Endothelial cell of umbilical vein (primary cell): ENCODE results near the gene IQGAP1. TPM values are rescaled to one million over a fixed set of nuclear protein-coding genes. Genes with fewer than 3 reads are reported as not detected.

Source experiments
- BruUV-seq: library from RNA; stranded (reverse); fragments of 400-500 nt; replicated peaks from 2 replicates; lab custom pipeline; 2021; lab: Mats Ljungman, UMichigan
- CTCF ChIA-PET: fragments of 300-600, 350-600 bp; sonication (Branson Sonifier 250); formaldehyde crosslinking; loops from one replicate; lab custom pipeline; 2021; ENCODE audit warnings: antibody characterized with exemption, inconsistent platforms; lab: Charles Lee
- POLR2A ChIA-PET: fragments of 300-600, 350-600 bp; sonication (Branson Sonifier 250); formaldehyde crosslinking; loops from one replicate; lab custom pipeline; 2021; ENCODE audit warnings: antibody characterized with exemption, inconsistent platforms; lab: Charles Lee
- DNase-seq: peaks from one replicate; pipeline ENCODE4 v3.0.0-alpha.2; 2011; ENCODE audit warnings: low read depth, low spot score
- FAIRE-seq: peaks from 2 replicates; lab custom pipeline; 2011; peaks lifted over from hg19 to GRCh38; lab: Jason Lieb, UNC
- H2AFZ ChIP-seq: 2 replicates; pipeline ENCODE4 v1.6.0; 2012; ENCODE audit warnings: low read depth, low read length, control low read depth, inconsistent platforms
- H3K27ac ChIP-seq: 2 replicates; pipeline ENCODE4 v1.5.1; 2011; ENCODE audit warnings: low read depth, mild to moderate bottlenecking, control low read depth, low read length, moderate library complexity; ENCODE audit not compliant: insufficient read depth
- H3K27me3 ChIP-seq, 2 experiments: 2 replicates each; pipeline versions ENCODE4 v1.6.0 to v1.6.1; 2011; ENCODE audit warnings: low read length in 2 of 2, mixed read lengths in 1 of 2; ENCODE audit not compliant: control insufficient read depth in 2 of 2, insufficient read depth in 2 of 2
- H3K36me3 ChIP-seq, 2 experiments: 2 replicates in 1 of 2; 3 replicates in 1 of 2; pipeline ENCODE4 v1.5.1; 2011; ENCODE audit warnings: low read length in 2 of 2, mild to moderate bottlenecking in 1 of 2, moderate library complexity in 1 of 2; ENCODE audit not compliant: control insufficient read depth in 2 of 2, insufficient read depth in 2 of 2; ENCODE audit errors: extremely low read depth in 1 of 2
- H3K4me1 ChIP-seq: 3 replicates; pipeline ENCODE4 v1.5.1; 2011; ENCODE audit warnings: mild to moderate bottlenecking, low read length; ENCODE audit not compliant: control insufficient read depth, insufficient read depth; ENCODE audit errors: extremely low read depth
- H3K4me2 ChIP-seq: 2 replicates; pipeline ENCODE4 v1.6.1; 2011; ENCODE audit warnings: low read length, control low read depth, mixed read lengths; ENCODE audit not compliant: insufficient read depth
- H3K4me3 ChIP-seq, 3 experiments: fragments of 200-600 bp in 1 of 3; sonication (generic), shearing (Covaris generic) in 1 of 3; replicated peaks in 1 of 3; 2 replicates each; pipeline ENCODE4 v1.5.1; 2011 to 2016; ENCODE audit warnings: control low read depth in 3 of 3, low read length in 3 of 3, mild to moderate bottlenecking in 2 of 3, inconsistent platforms in 1 of 3, low read depth in 1 of 3, moderate library complexity in 1 of 3; ENCODE audit not compliant: insufficient read depth in 1 of 3
- H3K79me2 ChIP-seq: 2 replicates; pipeline ENCODE4 v1.6.0; 2012; ENCODE audit warnings: low read length, inconsistent platforms; ENCODE audit not compliant: control insufficient read depth, insufficient read depth
- H3K9ac ChIP-seq: replicated peaks from 2 replicates; pipeline ENCODE3; 2011; ENCODE audit warnings: low read length, control low read depth; ENCODE audit not compliant: insufficient read depth; ENCODE audit errors: extremely low read depth
- H3K9me1 ChIP-seq: replicated peaks from 3 replicates; pipeline ENCODE4 v1.6.0; 2011; ENCODE audit warnings: mild to moderate bottlenecking, low read length; ENCODE audit not compliant: control insufficient read depth, insufficient read depth; ENCODE audit errors: extremely low read depth
- H3K9me3 ChIP-seq: replicated peaks from 2 replicates; pipeline ENCODE4 v1.5.1; 2012; ENCODE audit warnings: low read length, inconsistent platforms; ENCODE audit not compliant: control insufficient read depth, insufficient read depth
- H4K20me1 ChIP-seq: replicated peaks from 2 replicates; pipeline ENCODE3; 2011; ENCODE audit warnings: mild to moderate bottlenecking, low read length; ENCODE audit not compliant: control insufficient read depth, insufficient read depth; ENCODE audit errors: extremely low read depth
- EZH2 ChIP-seq: IDR thresholded peaks from 2 replicates; pipeline ENCODE4 v1.6.1; 2012; ENCODE audit warnings: borderline replicate concordance, low read depth, mild to moderate bottlenecking, moderate library complexity, low read length, inconsistent platforms; ENCODE audit not compliant: severe bottlenecking
- FOS ChIP-seq: IDR thresholded peaks from 2 replicates; pipeline ENCODE4 v1.6.1; 2011; ENCODE audit warnings: mild to moderate bottlenecking, low read length, moderate library complexity, borderline replicate concordance; ENCODE audit not compliant: insufficient read depth
- GATA2 ChIP-seq: IDR thresholded peaks from 2 replicates; pipeline ENCODE4 v1.7.0; 2011; ENCODE audit warnings: low read depth, mild to moderate bottlenecking, moderate library complexity, mixed read lengths, low read length; ENCODE audit not compliant: insufficient read length, insufficient read depth
- JUN ChIP-seq: IDR thresholded peaks from 2 replicates; pipeline ENCODE4 v1.6.1; 2011; ENCODE audit warnings: borderline replicate concordance, low read depth; ENCODE audit not compliant: insufficient read length, insufficient read depth
- MYC ChIP-seq: IDR thresholded peaks from one replicate; pipeline ENCODE4 v1.6.1; 2011; ENCODE audit warnings: mild to moderate bottlenecking, low read depth, low read length
- POLR2A ChIP-seq: IDR thresholded peaks from 2 replicates; pipeline ENCODE4 v1.6.1; 2012; ENCODE audit warnings: low read depth, mild to moderate bottlenecking, control low read depth, low read length
- POLR2AphosphoS5 ChIP-seq: IDR thresholded peaks from 2 replicates; pipeline ENCODE4 v1.6.1; 2012; ENCODE audit warnings: low read depth, mild to moderate bottlenecking, control low read depth, low read length, moderate library complexity; ENCODE audit not compliant: insufficient read depth
- dilution Hi-C: fragments of 300-500 bp; cut with MboI; formaldehyde crosslinking; loops from one replicate; pipeline ENCODE4 v1.15.0; 2019; ENCODE audit warnings: low sequenced_read_pairs; ENCODE audit not compliant: extremely low pct_ligation_motif_present
- intact Hi-C: fragments of 100-400 bp; cut with micrococcal nuclease; formaldehyde crosslinking; loops from one replicate; pipeline ENCODE4 v1.10.0; 2022
- polyA plus RNA-seq, 4 experiments: library from polyadenylated mRNA; depleted of rRNA in 3 of 4; stranded (reverse) in 3 of 4; unstranded in 1 of 4; fragments of >200 nt; gene quantifications; 2 replicates each; pipeline versions ENCODE4 v1.2.1 to v1.2.3, GENCODE V29; 2011 to 2012; ENCODE audit warnings: missing spikeins in 1 of 4
- total RNA-seq: library from RNA; stranded (reverse); gene quantifications from 2 replicates; pipeline ENCODE4 v1.2.3, GENCODE V29; 2021
- TF ChIP-seq, protein P1 (sequence below), 2 donors: IDR thresholded peaks; 1 replicate in 1 of 2; 2 replicates in 1 of 2; pipeline ENCODE4 v1.5.1; 2011; ENCODE audit warnings: low read length in 2 of 2, mild to moderate bottlenecking in 2 of 2, moderate library complexity in 2 of 2, control low read depth in 1 of 2, inconsistent platforms in 1 of 2, low read depth in 1 of 2; ENCODE audit not compliant: insufficient read depth in 1 of 2; ENCODE audit errors: extremely low read depth in 1 of 2
- TF ChIP-seq, protein P2 (sequence below): IDR thresholded peaks from 2 replicates; pipeline ENCODE4 v1.6.1; 2011; ENCODE audit not compliant: insufficient read depth, insufficient read length

Gene IQGAP1
- total and polyA plus RNA-seq, 2 donors (not counting 3 experiments of a cell fraction or from before 2014, with no cell fraction given), result 82.2 to 258 TPM

DNA sequence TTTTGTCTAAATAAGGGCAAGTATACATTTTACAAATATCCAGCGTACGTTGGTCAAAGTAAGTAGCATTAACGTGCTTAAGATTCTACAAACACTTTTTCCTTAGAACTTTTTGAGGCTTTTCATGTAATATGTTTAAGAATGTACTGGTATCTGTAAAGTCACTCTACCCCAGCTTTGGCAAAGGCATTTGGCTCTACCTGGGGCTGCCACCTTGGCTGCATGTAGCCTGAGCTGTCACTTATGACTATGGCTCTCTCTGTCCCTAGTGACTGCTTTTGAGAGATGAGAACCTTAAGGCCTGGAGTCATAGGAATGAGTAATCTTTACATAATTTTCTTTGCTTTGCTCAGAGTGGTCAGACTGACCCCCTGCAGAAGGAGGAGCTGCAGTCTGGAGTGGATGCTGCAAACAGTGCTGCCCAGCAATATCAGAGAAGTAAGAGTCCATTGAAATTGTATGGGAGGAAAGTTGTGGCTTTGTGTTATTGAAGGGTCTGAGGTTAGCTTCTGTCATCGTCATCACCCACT, 61.2 kb downstream of the IQGAP1 start:
- no peaks in the 10 kb centered on the region for H3K79me2 ChIP-seq
- no peaks in the 10 kb centered on the region for H3K27me3 ChIP-seq
- no peak overlapping the region for H3K27ac ChIP-seq
- no peak overlapping the region for H3K4me3 ChIP-seq
- no peaks in the 10 kb centered on the region for H3K4me1 ChIP-seq
- H4K20me1 ChIP-seq, result no peaks in the 10 kb centered on the region
- ChIA-PET POLR2A (no interaction called here), CTCF (interaction anchor here (0.8 to 1.8 kb wide), 7 partner anchors 9 to 129 kb away, joined by 3 to 6 read pairs (median 3); no protein-coding TSS in a partner anchor)
- intact Hi-C loops, result no loop called here
- no peak overlapping the region for H3K4me2 ChIP-seq
- no peak for TF ChIP-seq POLR2AphosphoS5
- no peak for TF ChIP-seq GATA2
- TF ChIP-seq POLR2A, result no peak
- TF ChIP-seq JUN, result no peak
- TF ChIP-seq, protein P1, sequence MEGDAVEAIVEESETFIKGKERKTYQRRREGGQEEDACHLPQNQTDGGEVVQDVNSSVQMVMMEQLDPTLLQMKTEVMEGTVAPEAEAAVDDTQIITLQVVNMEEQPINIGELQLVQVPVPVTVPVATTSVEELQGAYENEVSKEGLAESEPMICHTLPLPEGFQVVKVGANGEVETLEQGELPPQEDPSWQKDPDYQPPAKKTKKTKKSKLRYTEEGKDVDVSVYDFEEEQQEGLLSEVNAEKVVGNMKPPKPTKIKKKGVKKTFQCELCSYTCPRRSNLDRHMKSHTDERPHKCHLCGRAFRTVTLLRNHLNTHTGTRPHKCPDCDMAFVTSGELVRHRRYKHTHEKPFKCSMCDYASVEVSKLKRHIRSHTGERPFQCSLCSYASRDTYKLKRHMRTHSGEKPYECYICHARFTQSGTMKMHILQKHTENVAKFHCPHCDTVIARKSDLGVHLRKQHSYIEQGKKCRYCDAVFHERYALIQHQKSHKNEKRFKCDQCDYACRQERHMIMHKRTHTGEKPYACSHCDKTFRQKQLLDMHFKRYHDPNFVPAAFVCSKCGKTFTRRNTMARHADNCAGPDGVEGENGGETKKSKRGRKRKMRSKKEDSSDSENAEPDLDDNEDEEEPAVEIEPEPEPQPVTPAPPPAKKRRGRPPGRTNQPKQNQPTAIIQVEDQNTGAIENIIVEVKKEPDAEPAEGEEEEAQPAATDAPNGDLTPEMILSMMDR (IDR thresholded peaks at IDR 0.05; ENCODE audit: extremely low read depth in 1 of 2, insufficient read depth in 1 of 2, low read depth in 1 of 2, low read length in 2 of 2), result no peak
- TF ChIP-seq, protein P2, sequence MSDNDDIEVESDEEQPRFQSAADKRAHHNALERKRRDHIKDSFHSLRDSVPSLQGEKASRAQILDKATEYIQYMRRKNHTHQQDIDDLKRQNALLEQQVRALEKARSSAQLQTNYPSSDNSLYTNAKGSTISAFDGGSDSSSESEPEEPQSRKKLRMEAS, result no peak
- no peak for TF ChIP-seq FOS
- TF ChIP-seq MYC, result no peak
- no peak for TF ChIP-seq EZH2
- no peak overlapping the region for H2AFZ ChIP-seq
- peaks cover 18 to 46% of the 10 kb centered on the region in 2 experiments for H3K36me3 ChIP-seq
- DNase-seq (no peak), FAIRE-seq (no peak)
- dilution Hi-C loops, result no loop called here
- no TSS peak for BruUV-seq
- no peak overlapping the region for H3K9ac ChIP-seq
- H3K9me1 ChIP-seq, result no peaks in the 10 kb centered on the region
- no peaks in the 10 kb centered on the region for H3K9me3 ChIP-seq
